NCI-H146 treated with DMSO at 0.1 percent for 48 hours (cell line): ENCODE measurements around the gene SCAP.
"Not testable (repeated sequence)": the region's sequence is repeated elsewhere in the genome, so short reads cannot be mapped to it uniquely, and the experiment has no call there.

Experiments
- DNase-seq: peaks from one replicate; lab custom pipeline; 2025; ENCODE audit not compliant: unreplicated experiment; lab: John Stamatoyannopoulos, UW

SCAP gene

GRCh38 chr3:47475570-47476329, at the start of gene SCAP:
Gene SCAP, minus strand, starts transcription at chr3:47475941. Its CDS starts 32,948 bp downstream, at chr3:47442993.
- peak; percentile 59 for DNase-seq

DNA sequence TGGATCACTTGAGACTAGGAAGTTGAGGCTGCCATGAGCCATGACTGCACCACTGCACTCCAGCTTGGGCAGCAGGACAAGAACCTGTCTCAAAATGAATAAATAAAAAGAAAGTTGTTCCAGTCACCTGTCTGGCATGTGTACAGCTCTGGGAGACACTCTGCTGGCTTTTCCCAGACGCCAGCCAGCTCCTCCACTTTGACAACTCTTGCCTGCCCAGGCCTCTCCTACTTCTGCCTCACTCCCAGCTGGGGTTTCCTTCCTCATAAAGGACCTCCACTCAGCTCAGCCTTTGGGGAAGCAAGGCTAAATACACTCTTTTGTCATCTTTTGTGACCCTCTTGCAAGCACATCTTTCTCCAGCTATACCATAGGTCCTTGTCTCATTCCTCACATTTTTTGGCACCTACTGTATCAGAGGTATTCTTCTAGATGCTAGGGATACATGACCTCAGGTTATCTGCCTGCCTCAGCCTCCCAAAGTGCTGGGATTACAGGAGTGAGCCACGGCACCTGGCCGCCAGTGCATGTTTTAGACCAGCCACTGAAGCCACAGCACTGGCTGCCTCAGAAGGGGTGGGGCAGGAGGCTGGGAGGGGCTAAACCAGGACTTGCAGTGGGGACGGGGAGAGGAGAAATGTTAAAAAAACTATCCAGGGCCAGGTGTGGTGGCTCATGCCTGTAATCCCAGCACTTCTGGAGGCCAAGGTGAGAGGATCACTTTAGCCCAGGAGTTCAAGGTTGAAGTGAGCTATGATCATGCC, 47.8 kb upstream of the SCAP start:
- DNase-seq = no peak

GRCh38 chr3:47522082-47522987, 46.6 kb upstream of the SCAP start:
- peak; percentile 68 for DNase-seq

GRCh38 chr3:47520756-47521155, 45.0 kb upstream of the SCAP start:
- no peak for DNase-seq

- DNase-seq = no peak
Measured at GRCh38 chr3:47517937-47518336, 42.2 kb upstream of the SCAP start.

DNA sequence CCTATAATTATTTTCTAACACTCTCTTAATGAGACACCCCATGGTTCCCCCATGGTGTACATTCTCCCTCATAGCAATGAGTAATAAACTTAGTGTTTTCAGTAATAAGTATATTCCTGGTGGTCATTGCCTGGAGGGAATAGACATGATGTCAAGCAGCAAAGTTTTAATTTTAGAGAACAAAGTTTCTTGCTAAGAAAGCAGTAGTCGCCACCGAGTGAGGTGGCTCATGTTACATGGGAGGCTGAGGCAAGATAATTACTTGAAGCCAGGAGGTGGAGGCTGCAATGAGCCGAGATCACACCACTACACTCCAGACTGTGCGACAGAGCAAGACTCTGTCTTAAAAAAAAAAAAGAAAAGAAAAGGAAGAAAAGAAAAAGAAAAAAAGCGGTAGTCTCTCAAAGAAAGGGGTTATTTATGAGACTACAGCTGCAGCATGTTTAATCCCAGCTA, 40.2 kb upstream of the SCAP start:
- DNase-seq = no peak

- DNase-seq = no peak
Measured at GRCh38 chr3:47515100-47515499, 39.4 kb upstream of the SCAP start.

GRCh38 chr3:47513125-47513929, 37.6 kb upstream of the SCAP start, which contains the start of gene ELP6:
Gene ELP6, minus strand, starts transcription at chr3:47513712. Its CDS starts 122 bp downstream, at chr3:47513590.
- peak; percentile 88 for DNase-seq

DNA sequence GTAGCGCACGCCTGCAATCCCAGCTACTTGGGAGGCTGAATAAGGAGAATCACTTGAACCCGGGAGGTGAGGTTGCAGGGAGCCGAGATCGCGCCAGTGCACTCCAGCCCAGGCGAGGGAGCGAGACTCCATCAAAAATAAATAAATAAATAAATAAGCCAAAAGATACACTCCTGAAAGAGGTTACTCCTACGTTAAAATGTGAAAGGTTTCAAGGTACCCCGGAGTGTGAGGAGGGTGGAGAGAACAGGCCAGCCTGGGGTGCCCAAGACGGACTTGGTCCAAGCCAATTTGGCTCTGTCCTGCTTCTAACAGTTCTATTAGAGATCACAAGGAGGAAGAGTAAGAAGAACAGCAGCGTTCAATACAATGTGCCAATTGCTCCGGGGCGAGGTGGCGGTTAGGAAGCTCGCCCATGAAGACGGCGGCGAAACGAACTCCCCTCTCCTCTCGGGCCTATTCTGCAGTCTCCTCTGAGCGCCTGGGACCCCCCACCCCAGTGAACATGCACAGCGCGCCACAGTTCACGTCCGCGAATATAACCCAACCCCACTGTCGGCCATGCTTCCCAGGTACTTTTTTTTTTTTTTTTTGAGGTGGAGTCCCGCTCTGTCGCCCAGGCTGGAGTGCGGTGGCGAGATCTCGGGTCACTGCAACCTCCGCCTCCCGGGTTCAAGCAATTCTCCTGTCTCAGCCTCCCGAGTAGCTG, 36.8 kb upstream of the SCAP start:
- no peak for DNase-seq

DNA sequence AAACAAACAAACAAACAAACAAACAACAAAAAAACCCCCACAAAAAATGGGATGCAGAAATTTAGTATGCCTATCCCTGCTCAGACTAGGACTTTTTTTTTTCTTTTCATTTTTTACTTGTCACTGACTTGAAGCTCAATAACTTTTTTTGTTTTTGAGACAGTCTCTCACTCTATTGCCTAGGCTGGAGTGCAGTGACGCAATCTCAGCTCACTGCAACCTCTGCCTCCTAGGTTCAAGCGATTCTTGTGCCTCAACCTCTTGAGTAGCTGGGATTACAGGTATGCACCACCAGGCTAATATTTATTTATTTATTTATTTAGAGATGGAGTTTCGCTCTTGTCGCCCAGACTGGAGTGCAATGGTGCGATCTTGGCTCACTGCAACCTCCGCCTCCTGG, 29.5 kb upstream of the SCAP start:
- DNase-seq = not testable (repeated sequence)

DNA sequence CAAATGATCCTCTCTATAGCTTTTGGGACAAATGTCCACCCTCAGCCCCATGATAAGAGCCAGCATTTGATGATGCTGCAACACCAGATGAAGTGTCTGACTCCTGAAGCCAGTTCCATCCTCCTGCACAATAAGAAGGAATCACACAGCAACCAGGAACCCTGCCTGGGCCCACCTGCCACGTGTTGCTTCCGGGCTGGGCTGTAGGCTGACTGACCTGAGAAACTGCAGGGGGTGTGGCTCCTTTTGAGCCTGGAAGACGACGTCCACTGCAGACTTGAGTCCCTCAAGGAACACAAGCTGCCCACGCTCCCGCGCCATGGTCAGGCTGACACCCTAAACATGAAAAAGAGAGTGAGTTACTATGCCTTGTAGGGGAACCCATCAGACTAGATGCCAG, 28.4 kb upstream of the SCAP start:
- DNase-seq = no peak

DNA sequence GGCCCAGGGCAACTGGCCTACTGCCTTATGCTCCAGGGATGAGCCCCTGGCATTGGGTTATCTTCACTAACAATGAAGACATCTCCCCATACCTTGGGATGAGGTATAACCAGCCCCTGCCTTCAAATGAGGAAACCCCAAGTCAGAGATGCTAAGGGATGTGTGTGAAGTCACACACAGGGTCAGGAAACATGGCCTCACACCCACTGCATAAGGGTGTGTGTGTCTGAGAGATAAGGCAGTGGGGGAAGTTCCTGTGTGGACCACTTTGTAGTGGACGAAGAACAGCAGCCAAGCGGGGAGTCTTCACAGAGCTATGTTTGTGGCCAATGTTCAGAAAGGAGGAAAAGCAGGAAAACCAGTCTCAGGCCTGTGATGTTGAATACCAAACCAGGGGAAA, 27.3 kb upstream of the SCAP start:
- DNase-seq = no peak

DNA sequence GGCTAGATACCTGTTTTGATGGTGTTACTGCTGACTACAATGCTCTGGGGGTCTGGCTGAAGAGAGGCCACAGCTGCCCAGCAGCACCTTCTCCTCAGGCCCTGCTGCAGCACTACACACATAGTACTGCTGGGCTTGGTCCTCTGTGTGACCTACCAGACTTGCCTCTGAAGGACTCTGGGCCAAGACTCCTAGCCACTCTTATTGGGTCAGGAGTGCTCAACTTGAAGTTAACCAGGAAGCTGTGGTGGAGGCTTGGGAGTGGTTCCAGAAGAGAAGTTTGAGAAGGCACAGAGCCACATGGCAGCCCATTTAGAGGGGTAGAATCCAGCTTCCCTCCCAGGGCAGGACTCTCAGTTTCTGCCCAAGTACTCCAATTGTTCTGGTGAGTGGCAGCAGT, 21.2 kb upstream of the SCAP start:
- DNase-seq = no peak

- DNase-seq = no peak
Measured at GRCh38 chr3:47495886-47496285, 20.1 kb upstream of the SCAP start.

GRCh38 chr3:47495111-47495510, 19.4 kb upstream of the SCAP start:
- DNase-seq = no peak

GRCh38 chr3:47491777-47492176, 16.0 kb upstream of the SCAP start:
- no peak for DNase-seq

GRCh38 chr3:47491186-47491585, 15.4 kb upstream of the SCAP start:
- no peak for DNase-seq

- no peak for DNase-seq
Measured at GRCh38 chr3:47487265-47487664, 11.5 kb upstream of the SCAP start.

DNA sequence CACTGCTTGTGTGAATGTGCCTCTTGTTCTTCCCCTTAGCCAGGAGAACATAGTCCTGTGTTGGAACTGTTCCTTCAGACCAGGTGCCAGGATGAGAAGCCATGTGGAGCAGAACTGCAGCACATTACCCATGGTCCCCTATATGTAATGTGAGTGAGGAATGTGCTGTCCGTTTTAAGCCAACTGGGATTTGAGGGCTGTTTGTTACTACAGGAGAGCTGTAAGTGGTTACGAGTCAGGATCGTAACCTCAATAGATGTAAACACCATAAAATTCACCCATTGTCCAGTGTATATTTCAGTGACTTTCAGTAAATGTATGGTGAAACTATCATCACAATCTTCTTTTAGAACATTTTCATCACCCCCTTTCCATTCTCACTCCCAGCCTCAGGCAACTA, 10.1 kb upstream of the SCAP start:
- DNase-seq = no peak

- no peak for DNase-seq
Measured at GRCh38 chr3:47482366-47482765, 6.6 kb upstream of the SCAP start.
